Panc1 (cell line): ENCODE measurements around the gene GLI3. TPM values are rescaled to one million over a fixed set of nuclear protein-coding genes. Genes with fewer than 3 reads are reported as not detected.

ENCODE experiments used
- ATAC-seq: fragments of 200-7000 bp; cut with Tn5 transposase; 2 replicates; pipeline ENCODE4 v1.9.1; 2020; ENCODE audit warnings: mild to moderate bottlenecking, moderate library complexity
- BruUV-seq: library from RNA; stranded (reverse); fragments of 400-500 nt; replicated peaks from 2 replicates; lab custom pipeline; 2021; lab: Mats Ljungman, UMichigan
- CTCF ChIA-PET: fragments of 300-600 bp; sonication (Branson Sonifier 250); formaldehyde crosslinking; loops from one replicate; lab custom pipeline; 2022; ENCODE audit warnings: antibody characterized with exemption; lab: Charles Lee
- POLR2A ChIA-PET: fragments of 300-600 bp; sonication (Branson Sonifier 250); formaldehyde crosslinking; loops from one replicate; lab custom pipeline; 2022; ENCODE audit warnings: antibody characterized with exemption; lab: Charles Lee
- DNase-seq: peaks from one replicate; pipeline ENCODE4 v3.0.0-alpha.2; 2010; ENCODE audit warnings: low read depth, low spot score
- H3K27ac ChIP-seq: 2 replicates; pipeline ENCODE4 v1.5.1; 2011; ENCODE audit warnings: mild to moderate bottlenecking, low read length, inconsistent platforms
- H3K27me3 ChIP-seq: fragments of 200-500 bp; sonication (Bioruptor generic); 2 replicates; pipeline ENCODE4 v1.6.0; 2014; ENCODE audit warnings: low read length, inconsistent platforms; ENCODE audit not compliant: control insufficient read depth, insufficient read depth
- H3K36me3 ChIP-seq: fragments of 200-500 bp; sonication (Bioruptor generic); 2 replicates; pipeline ENCODE4 v1.5.1; 2014; ENCODE audit warnings: inconsistent platforms, mild to moderate bottlenecking, low read length, moderate library complexity; ENCODE audit not compliant: control insufficient read depth, insufficient read depth
- H3K4me1 ChIP-seq: 2 replicates; pipeline ENCODE4 v1.5.1; 2011; ENCODE audit warnings: inconsistent platforms, mild to moderate bottlenecking, low read length, moderate library complexity; ENCODE audit not compliant: control insufficient read depth, insufficient read depth
- H3K4me3 ChIP-seq, 2 experiments: 2 replicates each; pipeline ENCODE4 v1.5.1; 2011 to 2012; ENCODE audit warnings: low read depth in 2 of 2, low read length in 2 of 2, mild to moderate bottlenecking in 2 of 2, inconsistent platforms in 1 of 2, moderate library complexity in 1 of 2
- H3K9me3 ChIP-seq: fragments of 200-500 bp; sonication (Bioruptor generic); 2 replicates; pipeline ENCODE4 v1.5.1; 2014; ENCODE audit warnings: low read depth, mild to moderate bottlenecking, inconsistent platforms, low read length, moderate library complexity; ENCODE audit not compliant: control insufficient read depth, insufficient read depth
- POLR2AphosphoS5 ChIP-seq: IDR thresholded peaks from 2 replicates; pipeline ENCODE4 v1.6.1; 2012; ENCODE audit warnings: mild to moderate bottlenecking, low read depth, low read length, moderate library complexity
- SIN3A ChIP-seq: IDR thresholded peaks from 2 replicates; pipeline ENCODE4 v1.6.1; 2012; ENCODE audit warnings: low read depth, mild to moderate bottlenecking, low read length, moderate library complexity, borderline replicate concordance; ENCODE audit not compliant: insufficient read depth
- TCF7L2 ChIP-seq: IDR thresholded peaks from 2 replicates; pipeline ENCODE4 v1.6.1; 2011; ENCODE audit warnings: mild to moderate bottlenecking, low read depth, low read length, inconsistent platforms
- in situ Hi-C: cut with HindIII; loops from 2 replicates; pipeline ENCODE4 v1.10.0; 2016; ENCODE audit warnings: low sequenced_read_pairs, low pct_unique_long_range_greater_than_20kb
- intact Hi-C: fragments of 100-400 bp; cut with micrococcal nuclease; formaldehyde crosslinking; loops from one replicate; pipeline ENCODE4 v1.10.0; 2022; ENCODE audit not compliant: unreplicated experiment
- total RNA-seq: library from RNA; stranded (reverse); gene quantifications from one replicate; pipeline ENCODE4 v1.2.1, GENCODE V29; 2021; ENCODE audit not compliant: unreplicated experiment
- TF ChIP-seq, protein P1 (sequence below), 2 experiments: IDR thresholded peaks; 2 replicates each; pipeline ENCODE4 v1.6.1; 2011 to 2012; ENCODE audit warnings: low read depth in 2 of 2, control low read depth in 1 of 2, low read length in 1 of 2, mild to moderate bottlenecking in 1 of 2, moderate library complexity in 1 of 2; ENCODE audit not compliant: insufficient read depth in 1 of 2
- TF ChIP-seq, protein P2 (sequence below): fragments of 450-650 bp; IDR thresholded peaks from 2 replicates; pipeline ENCODE4 v1.5.1; 2017; ENCODE audit warnings: mild to moderate bottlenecking

Gene GLI3
- total RNA-seq, 1 experiment from 2014 or later: 3.7 TPM

- no peaks in the 10 kb centered on the region for H3K27me3 ChIP-seq
- no peaks in the 10 kb centered on the region for H3K9me3 ChIP-seq
- CTCF ChIA-PET: no interaction called here
- no peaks in the 10 kb centered on the region for H3K4me1 ChIP-seq
- no peak overlapping the region for H3K27ac ChIP-seq
- POLR2A ChIA-PET: no interaction called here
- no peak for DNase-seq
- TF ChIP-seq TCF7L2: no peak
- no peak for TF ChIP-seq SIN3A
- TF ChIP-seq POLR2AphosphoS5: no peak
- TF ChIP-seq, protein P1, sequence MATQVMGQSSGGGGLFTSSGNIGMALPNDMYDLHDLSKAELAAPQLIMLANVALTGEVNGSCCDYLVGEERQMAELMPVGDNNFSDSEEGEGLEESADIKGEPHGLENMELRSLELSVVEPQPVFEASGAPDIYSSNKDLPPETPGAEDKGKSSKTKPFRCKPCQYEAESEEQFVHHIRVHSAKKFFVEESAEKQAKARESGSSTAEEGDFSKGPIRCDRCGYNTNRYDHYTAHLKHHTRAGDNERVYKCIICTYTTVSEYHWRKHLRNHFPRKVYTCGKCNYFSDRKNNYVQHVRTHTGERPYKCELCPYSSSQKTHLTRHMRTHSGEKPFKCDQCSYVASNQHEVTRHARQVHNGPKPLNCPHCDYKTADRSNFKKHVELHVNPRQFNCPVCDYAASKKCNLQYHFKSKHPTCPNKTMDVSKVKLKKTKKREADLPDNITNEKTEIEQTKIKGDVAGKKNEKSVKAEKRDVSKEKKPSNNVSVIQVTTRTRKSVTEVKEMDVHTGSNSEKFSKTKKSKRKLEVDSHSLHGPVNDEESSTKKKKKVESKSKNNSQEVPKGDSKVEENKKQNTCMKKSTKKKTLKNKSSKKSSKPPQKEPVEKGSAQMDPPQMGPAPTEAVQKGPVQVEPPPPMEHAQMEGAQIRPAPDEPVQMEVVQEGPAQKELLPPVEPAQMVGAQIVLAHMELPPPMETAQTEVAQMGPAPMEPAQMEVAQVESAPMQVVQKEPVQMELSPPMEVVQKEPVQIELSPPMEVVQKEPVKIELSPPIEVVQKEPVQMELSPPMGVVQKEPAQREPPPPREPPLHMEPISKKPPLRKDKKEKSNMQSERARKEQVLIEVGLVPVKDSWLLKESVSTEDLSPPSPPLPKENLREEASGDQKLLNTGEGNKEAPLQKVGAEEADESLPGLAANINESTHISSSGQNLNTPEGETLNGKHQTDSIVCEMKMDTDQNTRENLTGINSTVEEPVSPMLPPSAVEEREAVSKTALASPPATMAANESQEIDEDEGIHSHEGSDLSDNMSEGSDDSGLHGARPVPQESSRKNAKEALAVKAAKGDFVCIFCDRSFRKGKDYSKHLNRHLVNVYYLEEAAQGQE (IDR thresholded peaks at IDR 0.05; ENCODE audit: insufficient read depth in 1 of 2, low read depth in 2 of 2, low read length in 1 of 2): no peak
- no peak for ATAC-seq
- in situ Hi-C loops (no loop called here), intact Hi-C loops (no loop called here)
- BruUV-seq: no TSS peak
- no peak overlapping the region for H3K4me3 ChIP-seq
- no peaks in the 10 kb centered on the region for H3K36me3 ChIP-seq
Measured at GRCh38 chr7:42083284-42083683, 153.7 kb downstream of the GLI3 start.

GRCh38 chr7:42082144-42082543, 154.9 kb downstream of the GLI3 start:
- ATAC-seq (no peak), DNase-seq (no peak)
- in situ Hi-C loops: no loop called here
- intact Hi-C loops: no loop called here
- Histone ChIP-seq H3K27ac (no peak overlapping the region), H3K36me3 (no peaks in the 10 kb centered on the region), H3K27me3 (no peaks in the 10 kb centered on the region), H3K9me3 (no peaks in the 10 kb centered on the region), H3K4me3 (no peak overlapping the region), H3K4me1 (no peaks in the 10 kb centered on the region)
- BruUV-seq: no TSS peak
- no peak for TF ChIP-seq TCF7L2
- TF ChIP-seq, protein P2, sequence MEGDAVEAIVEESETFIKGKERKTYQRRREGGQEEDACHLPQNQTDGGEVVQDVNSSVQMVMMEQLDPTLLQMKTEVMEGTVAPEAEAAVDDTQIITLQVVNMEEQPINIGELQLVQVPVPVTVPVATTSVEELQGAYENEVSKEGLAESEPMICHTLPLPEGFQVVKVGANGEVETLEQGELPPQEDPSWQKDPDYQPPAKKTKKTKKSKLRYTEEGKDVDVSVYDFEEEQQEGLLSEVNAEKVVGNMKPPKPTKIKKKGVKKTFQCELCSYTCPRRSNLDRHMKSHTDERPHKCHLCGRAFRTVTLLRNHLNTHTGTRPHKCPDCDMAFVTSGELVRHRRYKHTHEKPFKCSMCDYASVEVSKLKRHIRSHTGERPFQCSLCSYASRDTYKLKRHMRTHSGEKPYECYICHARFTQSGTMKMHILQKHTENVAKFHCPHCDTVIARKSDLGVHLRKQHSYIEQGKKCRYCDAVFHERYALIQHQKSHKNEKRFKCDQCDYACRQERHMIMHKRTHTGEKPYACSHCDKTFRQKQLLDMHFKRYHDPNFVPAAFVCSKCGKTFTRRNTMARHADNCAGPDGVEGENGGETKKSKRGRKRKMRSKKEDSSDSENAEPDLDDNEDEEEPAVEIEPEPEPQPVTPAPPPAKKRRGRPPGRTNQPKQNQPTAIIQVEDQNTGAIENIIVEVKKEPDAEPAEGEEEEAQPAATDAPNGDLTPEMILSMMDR: no peak
- no peak for TF ChIP-seq SIN3A
- TF ChIP-seq POLR2AphosphoS5: no peak
- TF ChIP-seq, protein P1 (IDR thresholded peaks at IDR 0.05; ENCODE audit: insufficient read depth in 1 of 2, low read depth in 2 of 2, low read length in 1 of 2): no peak
- ChIA-PET CTCF (interaction anchor here (0.6 kb wide), 1 partner anchor 70 kb away, joined by 3 read pairs; no protein-coding TSS in a partner anchor), POLR2A (no interaction called here)
